Right renal pelvis (tissue), 4 donors: ENCODE measurements around the gene CNKSR2. TPM values are rescaled to one million over a fixed set of nuclear protein-coding genes. Genes with fewer than 3 reads are reported as not detected.

ENCODE experiments used
- DNase-seq, 4 donors: peaks; one replicate each; pipeline ENCODE4 v3.0.0-alpha.2; 2013; ENCODE audit warnings: low read depth in 4 of 4, low spot score in 3 of 4, missing footprints in 1 of 4
- polyA plus RNA-seq, 4 donors: library from polyadenylated mRNA; unstranded; fragments of 120-200 nt; gene quantifications; one replicate each; pipeline ENCODE4 v1.2.1, GENCODE V29; 2013; ENCODE audit not compliant: insufficient read length in 4 of 4

Gene CNKSR2
- 1 to 10 TPM; 1.2 to 1.7 (median 1.4) TPM for polyA plus RNA-seq

GRCh38 chrX:21374163-21374993, at the start of gene CNKSR2:
Gene CNKSR2 (plus strand): TSS chrX:21374418. CDS start chrX:21374898, 480 bp downstream.
- no peak for DNase-seq

GRCh38 chrX:21354725-21355124, 19.5 kb upstream of the CNKSR2 start:
- no peak for DNase-seq

GRCh38 chrX:21355831-21356230, 18.4 kb upstream of the CNKSR2 start:
- no peak for DNase-seq

DNA sequence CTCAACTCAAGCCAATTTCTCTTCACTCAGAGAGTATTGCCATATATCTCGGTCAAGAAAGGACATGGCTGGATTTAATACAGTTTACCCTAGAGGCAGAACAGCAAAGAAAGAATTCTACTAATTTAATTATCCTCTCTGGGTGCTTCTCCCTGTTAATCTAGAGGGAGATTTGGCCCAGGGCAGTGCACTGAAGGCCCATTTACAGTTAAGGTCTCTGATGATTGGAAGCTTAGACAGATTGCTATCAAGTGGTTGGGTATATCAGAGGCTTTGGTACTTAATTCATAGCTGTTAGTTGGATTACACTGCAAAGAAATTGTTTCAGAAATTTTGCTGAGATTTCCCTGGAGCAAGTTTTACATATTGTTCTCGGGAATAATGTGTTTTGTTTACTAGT, 4.6 kb upstream of the CNKSR2 start:
- DNase-seq: no peak

DNA sequence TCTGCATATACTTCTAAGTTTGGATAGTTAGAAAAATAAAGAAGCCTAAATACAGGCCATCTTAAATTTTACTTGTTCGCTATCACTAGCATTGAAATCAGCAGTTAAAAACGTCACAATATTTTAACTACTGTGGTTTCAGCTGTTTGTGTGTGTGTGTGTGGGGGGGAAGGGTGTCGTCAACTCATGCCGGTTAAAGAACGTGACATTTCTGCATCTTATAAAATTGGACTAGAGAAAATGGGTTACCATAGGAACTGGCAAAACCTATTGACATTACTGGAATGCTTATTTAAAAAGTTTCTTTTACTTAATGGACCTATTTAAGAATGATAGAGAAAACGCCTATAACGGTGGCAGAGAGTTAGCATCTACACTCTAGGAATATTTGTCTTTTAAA, 1.2 kb upstream of the CNKSR2 start:
- DNase-seq: no peak

- DNase-seq: no peak
These were observed 518 bp upstream of the CNKSR2 start for GRCh38 chrX:21373637-21374162.

DNA sequence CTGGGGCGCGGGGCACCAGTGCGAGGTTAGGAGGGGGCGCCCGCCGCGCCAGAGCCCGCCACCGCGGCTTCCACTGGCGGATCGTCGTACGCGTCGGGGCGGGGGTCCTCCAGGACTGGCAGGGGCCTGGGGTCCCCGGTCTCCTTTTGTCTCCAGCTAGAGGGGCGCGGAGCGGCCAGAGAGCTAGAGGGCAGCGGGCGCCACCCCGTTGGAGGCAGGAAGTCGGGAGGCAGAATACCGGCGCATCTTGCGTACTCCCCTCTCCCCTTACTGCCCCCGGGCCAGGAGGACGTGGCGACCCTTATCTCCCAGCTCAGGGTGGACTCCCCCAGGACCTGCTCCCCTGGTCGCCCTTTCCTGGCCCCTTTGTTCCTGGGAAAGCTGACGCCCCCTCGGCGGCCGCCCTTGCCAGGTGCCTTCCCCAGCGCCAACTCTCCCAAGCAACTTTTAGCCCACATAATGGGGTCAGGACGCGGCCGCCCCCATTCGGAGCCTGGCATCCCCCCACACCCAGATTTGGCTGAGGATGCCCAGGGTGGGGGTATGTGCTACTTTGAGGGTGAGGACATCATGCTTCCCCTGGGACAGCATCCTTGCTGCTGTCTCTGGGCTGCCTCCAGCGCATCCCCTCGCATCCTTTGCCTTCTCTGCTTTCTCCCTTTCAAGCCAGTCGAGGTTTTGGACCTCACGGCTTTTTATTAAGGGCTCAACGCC, 933 bp downstream of the CNKSR2 start:
- no peak for DNase-seq

DNA sequence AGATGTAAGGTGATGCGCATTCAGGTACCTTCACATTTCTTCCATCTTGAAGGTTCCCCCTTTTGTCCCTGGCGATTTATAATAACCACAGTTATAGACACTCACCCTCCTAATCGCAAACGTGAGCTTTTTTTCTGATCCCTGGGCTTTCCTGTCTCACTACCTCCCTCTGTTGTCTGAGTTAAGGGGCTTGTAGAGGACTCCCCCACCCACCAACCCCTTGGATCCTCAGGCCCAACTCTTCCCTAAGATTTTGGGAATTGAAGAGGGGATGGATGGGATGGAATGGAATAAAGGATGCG, 1.4 kb downstream of the CNKSR2 start:
- no peak for DNase-seq

DNA sequence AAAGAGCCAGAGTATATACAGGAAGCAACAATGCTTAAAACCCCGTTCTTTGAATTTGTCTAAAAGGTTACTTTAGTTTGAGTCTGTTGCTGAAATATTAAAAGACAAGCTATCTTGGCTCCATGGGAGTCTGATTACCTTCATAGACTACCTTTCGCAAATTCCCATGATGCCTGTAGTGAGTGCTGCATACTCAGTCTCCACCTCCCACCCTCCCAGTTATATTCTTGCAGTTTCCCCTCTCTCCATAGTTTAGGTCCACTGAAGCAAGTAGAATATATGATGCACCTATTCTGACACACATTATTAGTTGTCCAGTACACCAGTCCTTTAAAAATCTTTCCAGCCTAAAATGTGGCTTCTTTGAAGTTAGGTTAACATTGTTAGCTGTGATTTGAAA, 2.4 kb downstream of the CNKSR2 start:
- no peak for DNase-seq

DNA sequence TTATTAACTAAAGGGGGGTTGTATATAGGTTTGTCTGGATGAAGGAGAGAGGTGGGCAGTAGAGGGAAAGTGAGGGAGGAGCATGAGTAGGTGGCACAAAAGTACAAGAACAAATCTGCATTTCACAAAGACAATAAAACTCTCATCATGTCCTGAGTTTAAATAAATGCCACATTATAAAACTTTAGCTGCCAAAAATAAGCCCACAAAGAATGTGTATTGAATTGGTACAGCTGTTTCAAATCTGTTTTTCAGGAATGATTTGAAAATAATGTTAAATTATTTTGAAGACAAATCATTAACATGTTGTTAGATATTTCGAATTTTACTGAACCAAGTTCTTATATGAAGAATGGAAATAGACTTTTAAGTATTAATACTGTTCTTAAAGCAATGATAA, 5.8 kb downstream of the CNKSR2 start:
- DNase-seq: no peak

DNA sequence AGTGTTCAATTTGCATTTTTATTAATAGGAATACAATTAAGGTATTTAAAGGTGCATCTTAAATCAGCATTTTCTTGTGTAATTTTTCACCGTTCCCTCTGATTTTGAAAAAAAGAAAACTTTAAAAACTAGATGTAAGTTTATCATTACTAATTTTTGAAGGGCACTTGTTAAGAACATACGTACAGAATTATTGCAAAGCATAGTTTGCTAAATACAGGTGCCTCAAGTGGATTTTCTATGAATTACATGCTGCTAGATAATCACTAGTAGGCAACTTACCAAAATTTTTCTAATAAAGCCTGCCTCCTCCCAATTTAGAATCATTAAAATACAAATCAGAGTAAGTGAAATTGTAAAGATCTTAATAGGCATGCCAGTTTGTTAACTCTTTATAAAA, 8.5 kb downstream of the CNKSR2 start:
- DNase-seq: no peak

- DNase-seq: no peak
These were observed 9.3 kb downstream of the CNKSR2 start for GRCh38 chrX:21383546-21383945.

GRCh38 chrX:21384178-21384577, 10.0 kb downstream of the CNKSR2 start:
- DNase-seq: no peak

DNA sequence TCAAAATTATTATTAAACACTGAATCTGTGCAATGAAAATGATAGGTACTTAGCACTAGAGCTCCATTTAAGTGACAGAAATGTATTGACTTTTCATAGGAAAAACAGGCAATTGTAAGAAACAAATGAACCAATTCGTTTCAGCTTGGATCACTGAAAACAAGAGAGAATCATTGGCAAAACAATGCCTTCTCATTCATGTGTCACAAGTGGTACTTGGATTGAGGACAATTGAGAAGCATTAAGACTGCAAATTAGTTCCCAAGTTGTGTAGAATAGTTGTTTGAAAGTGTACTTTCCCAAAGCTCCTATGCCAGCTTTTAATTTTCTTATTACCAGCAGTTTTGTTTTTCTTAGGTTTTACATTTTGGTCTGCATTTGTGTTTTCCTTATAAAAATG, 20.6 kb downstream of the CNKSR2 start:
- DNase-seq: no peak

DNA sequence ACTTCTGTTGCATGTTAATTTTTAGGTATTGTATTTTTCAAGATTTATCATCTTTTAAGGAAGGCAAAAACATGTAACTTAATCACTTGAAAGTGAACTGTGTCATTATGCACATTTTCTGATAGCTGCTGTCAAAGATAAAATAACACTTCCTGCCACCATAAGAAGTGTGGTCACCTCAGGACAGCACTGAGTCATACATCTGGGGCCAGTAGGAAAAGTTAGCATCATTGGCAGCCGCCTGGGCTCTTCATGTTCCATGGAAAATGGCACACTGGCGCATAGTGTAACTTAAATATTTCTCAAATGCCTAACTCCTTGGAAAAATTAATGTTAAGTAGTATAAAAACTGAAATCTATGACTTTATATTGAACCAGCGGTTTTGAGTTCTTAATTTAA, 24.2 kb downstream of the CNKSR2 start:
- DNase-seq: no peak

DNA sequence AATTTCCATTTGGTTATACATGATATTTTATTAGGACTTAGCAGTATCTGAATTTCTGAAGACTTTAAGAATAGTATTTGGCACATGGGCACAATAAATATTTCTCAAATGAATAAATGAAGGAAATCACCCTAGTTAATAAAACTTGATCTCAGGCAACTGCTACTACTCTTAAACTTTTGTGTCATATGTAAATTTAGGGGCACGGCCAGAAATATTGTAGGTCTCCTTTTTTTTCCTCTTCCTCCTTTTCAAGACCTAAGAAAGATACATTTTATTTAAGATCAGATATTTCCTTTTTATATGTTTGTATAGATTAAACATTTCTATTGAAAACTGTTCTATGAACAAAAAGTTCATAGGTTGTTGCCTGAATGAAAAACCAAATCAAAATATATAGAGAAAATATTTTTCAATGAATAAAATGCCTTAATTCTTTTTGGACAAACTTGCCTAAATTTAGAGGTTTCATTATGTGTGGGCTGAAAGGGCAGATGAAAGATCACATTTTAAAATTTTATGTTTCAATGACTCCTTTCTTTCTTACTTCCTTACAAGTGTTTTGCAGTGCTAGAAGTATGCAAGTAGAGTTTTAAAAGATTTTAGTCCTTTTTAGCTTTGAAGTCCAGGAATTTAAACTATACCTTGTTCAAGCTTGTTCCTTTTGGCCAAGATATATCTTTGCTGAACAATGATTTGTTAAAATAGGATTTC, 26.3 kb downstream of the CNKSR2 start:
- DNase-seq: no peak

- DNase-seq: no peak
These were observed 34.1 kb downstream of the CNKSR2 start for GRCh38 chrX:21408307-21408706.

GRCh38 chrX:21408788-21409187, 34.6 kb downstream of the CNKSR2 start:
- DNase-seq: no peak

GRCh38 chrX:21412029-21412428, 37.8 kb downstream of the CNKSR2 start:
- no peak for DNase-seq

GRCh38 chrX:21412883-21413282, 38.7 kb downstream of the CNKSR2 start:
- no peak for DNase-seq

GRCh38 chrX:21427086-21427485, 52.9 kb downstream of the CNKSR2 start:
- DNase-seq: no peak
